Measurements from ENCODE around the gene APOL1. TPM values are rescaled to one million over a fixed set of nuclear protein-coding genes. Genes with fewer than 3 reads are reported as not detected.
"Not testable (repeated sequence)": the region's sequence is repeated elsewhere in the genome, so short reads cannot be mapped to it uniquely, and the experiment has no call there.

Gene APOL1
- total RNA-seq, 1 experiment from 2014 or later: 6.2 TPM

- no peak for DNase-seq (ENCODE audit: low read depth)
These were observed 27.5 kb upstream of the APOL1 start for GRCh38 chr22:36225333-36225922.

- DNase-seq (ENCODE audit: low read depth): no peak
These were observed 26.7 kb upstream of the APOL1 start for GRCh38 chr22:36226189-36226588.

- no peak for DNase-seq (ENCODE audit: low read depth)
These were observed 25.5 kb upstream of the APOL1 start for GRCh38 chr22:36227396-36227795.

GRCh38 chr22:36227806-36228205 lies 25.1 kb upstream of the APOL1 start:
- no peak for DNase-seq (ENCODE audit: low read depth)

- DNase-seq (ENCODE audit: low read depth): not testable (repeated sequence)
These were observed 24.6 kb upstream of the APOL1 start for GRCh38 chr22:36228369-36228768.

GRCh38 chr22:36228944-36229343 lies 24.0 kb upstream of the APOL1 start:
- no peak for DNase-seq (ENCODE audit: low read depth)

GRCh38 chr22:36229649-36230048 lies 23.3 kb upstream of the APOL1 start:
- not testable (repeated sequence) for DNase-seq (ENCODE audit: low read depth)

- DNase-seq (ENCODE audit: low read depth): not testable (repeated sequence)
These were observed 21.9 kb upstream of the APOL1 start for GRCh38 chr22:36231051-36231450.

GRCh38 chr22:36232715-36233401 lies 20.1 kb upstream of the APOL1 start:
- no peak for DNase-seq (ENCODE audit: low read depth)

GRCh38 chr22:36233796-36234195 lies 19.1 kb upstream of the APOL1 start:
- no peak for DNase-seq (ENCODE audit: low read depth)

- DNase-seq (ENCODE audit: low read depth): no peak
These were observed 18.7 kb upstream of the APOL1 start for GRCh38 chr22:36234213-36234612.

GRCh38 chr22:36234919-36235318 lies 18.0 kb upstream of the APOL1 start:
- no peak for DNase-seq (ENCODE audit: low read depth)

GRCh38 chr22:36235585-36235984 lies 17.3 kb upstream of the APOL1 start:
- DNase-seq (ENCODE audit: low read depth): no peak

GRCh38 chr22:36236388-36237319 lies 16.3 kb upstream of the APOL1 start:
- no peak for DNase-seq (ENCODE audit: low read depth)

- peak; percentile 35 for DNase-seq (ENCODE audit: low read depth)
These were observed 15.2 kb upstream of the APOL1 start for GRCh38 chr22:36237462-36238372.

- peak; percentile 17 for DNase-seq (ENCODE audit: low read depth)
These were observed 14.4 kb upstream of the APOL1 start for GRCh38 chr22:36238373-36239149.

- DNase-seq (ENCODE audit: low read depth): no peak
These were observed 13.9 kb upstream of the APOL1 start for GRCh38 chr22:36239150-36239400.

GRCh38 chr22:36239401-36240171 lies 13.3 kb upstream of the APOL1 start, which contains the start of gene APOL2:
Gene APOL2, minus strand, starts transcription at chr22:36239527. Its CDS starts 6,365 bp downstream, at chr22:36233162.
- DNase-seq (ENCODE audit: low read depth): peak; percentile 94

GRCh38 chr22:36243986-36244385 lies 8.9 kb upstream of the APOL1 start:
- no peak for DNase-seq (ENCODE audit: low read depth)

Measured in RPMI7951 (cell line).